HS-27A (cell line): Measurements from ENCODE around the gene RS1.

Experiments used
- DNase-seq: peaks from one replicate; pipeline ENCODE4 v3.0.0-alpha.2; 2012; ENCODE audit warnings: low read depth, missing footprints

RS1 gene

DNA sequence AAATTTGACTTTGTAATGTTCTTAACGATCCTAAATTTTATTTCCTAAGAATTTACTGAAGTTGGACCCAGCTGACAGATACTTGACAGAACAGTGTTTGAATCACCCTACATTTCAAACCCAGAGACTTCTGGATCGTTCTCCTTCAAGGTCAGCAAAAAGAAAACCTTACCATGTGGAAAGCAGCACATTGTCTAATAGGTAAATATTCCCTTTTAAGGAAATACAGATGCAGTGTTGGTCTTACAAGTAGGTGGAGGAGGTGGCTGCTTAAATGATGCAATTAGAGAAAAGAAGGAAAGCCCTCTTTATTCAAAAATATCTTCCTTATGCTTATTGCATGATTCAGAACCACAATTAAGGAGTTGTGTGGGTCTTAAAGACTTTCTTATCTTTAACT, 73.5 kb downstream of the RS1 start:
- DNase-seq, result no peak

DNA sequence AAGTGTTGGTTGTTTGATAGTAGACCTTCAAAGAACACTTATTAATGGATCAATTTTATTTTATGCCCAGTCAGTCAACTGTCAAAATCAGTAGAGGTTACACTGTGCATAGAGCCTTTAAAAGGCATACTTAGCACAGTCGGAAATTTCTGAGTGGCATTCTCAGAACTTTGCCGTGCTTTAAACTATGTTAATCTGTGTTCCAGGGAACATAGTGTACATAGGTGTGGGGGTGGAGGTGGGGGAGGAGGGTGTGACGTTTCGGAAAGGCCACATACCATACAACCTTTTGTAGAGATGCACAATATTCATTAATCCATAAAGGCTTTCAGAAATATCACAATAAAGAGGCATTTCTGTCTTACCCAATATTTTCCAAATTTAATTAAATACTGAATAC, 75.8 kb downstream of the RS1 start:
- DNase-seq, result no peak

DNA sequence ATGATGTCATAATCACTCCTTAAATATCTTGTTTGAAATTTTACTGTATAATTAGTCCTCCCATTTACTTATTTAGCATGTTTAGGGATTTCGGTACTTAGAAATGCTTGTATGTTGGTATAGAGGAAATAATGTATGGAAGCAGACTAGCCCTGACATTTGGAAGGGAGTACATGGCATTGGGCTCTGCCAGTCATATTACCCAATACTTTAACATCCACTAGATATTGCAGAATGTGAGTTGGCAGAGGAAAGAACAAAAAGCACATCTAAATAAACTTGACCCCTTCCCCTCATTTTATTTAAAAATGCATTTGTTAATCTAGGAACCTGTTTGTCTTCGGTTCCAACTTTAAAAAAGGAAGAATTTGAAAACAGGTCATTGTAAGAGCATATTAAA, 77.8 kb downstream of the RS1 start:
- no peak for DNase-seq

DNA sequence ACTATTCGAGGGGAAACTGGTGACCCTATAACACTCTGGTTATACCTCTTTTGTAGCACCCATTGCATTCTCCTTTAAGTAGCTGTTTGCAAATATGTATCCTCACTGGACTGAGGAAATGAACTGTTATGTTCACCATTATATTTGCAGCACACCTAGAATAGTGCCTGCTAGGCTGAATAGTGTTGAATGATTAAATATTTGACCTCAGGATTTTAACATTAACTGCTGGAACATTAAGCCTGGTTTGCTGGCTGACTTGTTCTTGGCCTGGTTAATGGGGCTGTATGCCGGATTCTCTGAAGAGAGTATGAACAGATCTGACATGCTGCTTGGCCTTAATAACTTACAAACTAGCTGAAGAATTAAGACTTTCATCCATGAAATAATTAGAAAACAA, 80.1 kb downstream of the RS1 start:
- no peak for DNase-seq
